Testis (tissue), 3 donors: ENCODE measurements around the gene SIGLEC11. TPM values are rescaled to one million over a fixed set of nuclear protein-coding genes. Genes with fewer than 3 reads are reported as not detected.
A peak's percentile ranks its signal among the peaks of the same experiment; 100 is the strongest.

Experiments
- DNase-seq: peaks from one replicate; pipeline ENCODE4 v3.0.0-alpha.2; 2019
- H3K27ac ChIP-seq, 2 donors: fragments of 200-600 bp; sonication (generic); one replicate each; pipeline ENCODE4 v1.5.1; 2019
- H3K27me3 ChIP-seq: fragments of 200-600 bp; sonication (generic); one replicate; pipeline ENCODE4 v1.5.1; 2019
- H3K36me3 ChIP-seq: fragments of 200-600 bp; sonication (generic); one replicate; pipeline ENCODE4 v1.5.1; 2017; ENCODE audit warnings: low read depth; ENCODE audit errors: missing control alignments
- H3K4me1 ChIP-seq: fragments of 200-600 bp; sonication (generic); one replicate; pipeline ENCODE4 v1.5.1; 2019
- H3K4me3 ChIP-seq, 2 donors: fragments of 200-600 bp; sonication (generic); one replicate each; pipeline ENCODE4 v1.5.1; 2017 to 2019
- H3K9me3 ChIP-seq: fragments of 200-600 bp; sonication (generic); one replicate; pipeline ENCODE4 v1.5.1; 2017
- CTCF ChIP-seq, 3 experiments: fragments of 450-650 bp in 2 of 3; fragments of 200-600 bp in 1 of 3; sonication (generic) in 1 of 3; IDR thresholded peaks; one replicate each; pipeline ENCODE4 v1.5.1; 2016 to 2019; ENCODE audit warnings: antibody characterized with exemption in 3 of 3, mild to moderate bottlenecking in 2 of 3, moderate library complexity in 1 of 3
- POLR2A ChIP-seq: fragments of 450-650 bp; IDR thresholded peaks from one replicate; pipeline ENCODE4 v1.6.1; 2017; ENCODE audit warnings: antibody characterized with exemption, mild to moderate bottlenecking, moderate library complexity
- WGBS, 2 donors: methylation state at CpG; one replicate each; pipeline ENCODE4 v1.1.5; 2018; 5-methylcytosine and 5-hydroxymethylcytosine counted together
- intact Hi-C: fragments of 100-400 bp; cut with DNase I; formaldehyde crosslinking; loops from one replicate; pipeline ENCODE4 v1.15.1; 2023; ENCODE audit warnings: low total_unique reads
- polyA plus RNA-seq: library from polyadenylated mRNA; stranded (reverse); fragments of 350-450 nt; fragmentation: Illumina TruSeq; extraction: RNeasy Lipid Tissue Mini Kit (QIAGEN cat#74804); gene quantifications from one replicate; pipeline ENCODE4 v1.2.3, GENCODE V29; 2014; ENCODE audit warnings: low read depth, low replicate concordance; ENCODE audit not compliant: insufficient read depth
- total RNA-seq, 2 donors: library from RNA; depleted of rRNA; stranded (reverse); fragments of >200 nt; gene quantifications; one replicate each; pipeline ENCODE4 v1.2.3, GENCODE V29; 2016

SIGLEC11 gene
- total and polyA plus RNA-seq, 3 donors from 2014 or later, result 5.8 to 8.5 (median 6.0) TPM

GRCh38 chr19:49933643-49934042 is 27.3 kb downstream of the SIGLEC11 start:
- Histone ChIP-seq H3K27me3 (no peaks in the 10 kb centered on the region), H3K4me1 (peaks cover 7% of the 10 kb centered on the region), H3K36me3 (no peaks in the 10 kb centered on the region), H3K4me3 (no peak overlapping the region), H3K27ac (no peak overlapping the region), H3K9me3 (no peaks in the 10 kb centered on the region)
- TF ChIP-seq POLR2A (no peak), CTCF (IDR thresholded peaks at IDR 0.05) (no peak)
- no peak for DNase-seq
- intact Hi-C loops, result no loop called here
- WGBS, 2 donors, result 80 to 86% methylated on average over 8 of the region's 8 CpGs

GRCh38 chr19:49932731-49933131 is 28.2 kb downstream of the SIGLEC11 start:
- Histone ChIP-seq H3K27me3 (no peaks in the 10 kb centered on the region), H3K4me1 (peaks cover 9% of the 10 kb centered on the region), H3K27ac (no peak overlapping the region), H3K4me3 (no peak overlapping the region), H3K36me3 (no peaks in the 10 kb centered on the region), H3K9me3 (no peaks in the 10 kb centered on the region)
- TF ChIP-seq POLR2A (no peak), CTCF (IDR thresholded peaks at IDR 0.05) (no peak)
- intact Hi-C loops, result no loop called here
- no peak for DNase-seq
- WGBS, 2 donors, result 88 to 94% methylated on average over 23 to 25 of the region's 25 CpGs

- 90 to 92% methylated on average over 5 of the region's 5 CpGs for WGBS, 2 donors
- Histone ChIP-seq H3K4me3 (no peak overlapping the region), H3K4me1 (peaks cover 14% of the 10 kb centered on the region), H3K27me3 (no peaks in the 10 kb centered on the region), H3K27ac (no peak overlapping the region), H3K9me3 (no peaks in the 10 kb centered on the region), H3K36me3 (no peaks in the 10 kb centered on the region)
- TF ChIP-seq POLR2A (no peak), CTCF (IDR thresholded peaks at IDR 0.05) (no peak)
- DNase-seq, result no peak
- intact Hi-C loops, result no loop called here
Observed at GRCh38 chr19:49932041-49932451, 28.9 kb downstream of the SIGLEC11 start.

- no peak for TF ChIP-seq POLR2A
- TF ChIP-seq CTCF (IDR thresholded peaks at IDR 0.05), result no peak
- intact Hi-C loops, result no loop called here
- 82 to 91% methylated on average over 7 of the region's 7 CpGs for WGBS, 2 donors
- no peaks in the 10 kb centered on the region for H3K27me3 ChIP-seq
- H3K4me3 ChIP-seq, result no peak overlapping the region
- no peaks in the 10 kb centered on the region for H3K9me3 ChIP-seq
- DNase-seq, result no peak
- peak overlapping the region in 1 of 2 donors; percentile 93 for H3K27ac ChIP-seq
- H3K4me1 ChIP-seq, result peaks cover 14% of the 10 kb centered on the region
- no peaks in the 10 kb centered on the region for H3K36me3 ChIP-seq
Observed at GRCh38 chr19:49931293-49932040, 29.5 kb downstream of the SIGLEC11 start.

GRCh38 chr19:49930483-49931011 is 30.4 kb downstream of the SIGLEC11 start:
- 34 to 43% methylated on average over 12 to 15 of the region's 15 CpGs for whole genome bisulfite sequencing, 2 donors
- no peaks in the 10 kb centered on the region for H3K36me3 ChIP-seq
- H3K27ac ChIP-seq, result peak overlapping the region; percentile 93 to 96
- TF ChIP-seq CTCF (IDR thresholded peaks at IDR 0.05), result no peak
- intact Hi-C loops, result no loop called here
- H3K4me1 ChIP-seq, result peaks cover 14% of the 10 kb centered on the region
- H3K9me3 ChIP-seq, result no peaks in the 10 kb centered on the region
- H3K27me3 ChIP-seq, result no peaks in the 10 kb centered on the region
- peak overlapping the region; percentile 86 to 98 for H3K4me3 ChIP-seq
- no peak for DNase-seq
